ENCODE data around the gene EPN1. TPM values are rescaled to one million over a fixed set of nuclear protein-coding genes. Genes with fewer than 3 reads are reported as not detected.

Gene EPN1
- total and polyA plus RNA-seq, 2 of the 8 experiments (the other 6 are each of a cell fraction or from before 2014, with no cell fraction given) = 49.6 to 200 TPM

DNA sequence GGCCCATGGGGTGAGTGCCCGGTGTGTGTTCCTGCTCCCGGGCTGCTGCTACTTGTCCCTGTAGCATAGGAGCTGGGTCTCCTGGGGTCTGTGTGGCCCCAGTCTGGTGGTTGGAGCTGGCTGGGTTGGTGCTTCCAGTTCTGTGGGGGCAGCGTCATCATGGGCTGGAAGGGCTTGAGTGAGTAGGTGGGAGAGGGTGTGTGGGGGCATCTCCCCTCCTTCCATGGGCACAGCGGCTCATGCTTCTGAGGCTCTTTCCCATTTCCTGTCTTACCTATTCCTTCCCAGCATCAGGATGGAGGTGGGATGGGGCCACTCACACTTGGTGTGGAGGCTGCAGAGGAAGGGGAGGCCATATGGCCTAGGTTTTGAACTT is 8.0 kb upstream of the EPN1 start:
- no peak overlapping the region for H4K8ac ChIP-seq (ENCODE audit: extremely low read depth, insufficient read depth, low read length)
- H3K79me1 ChIP-seq (ENCODE audit: low read depth, low read length) = peaks cover 15% of the 10 kb centered on the region
- FAIRE-seq = no peak
- H3K4ac ChIP-seq (replicated peaks; ENCODE audit: insufficient read length, low read depth, low read length) = no peak overlapping the region
- H4K5ac ChIP-seq (ENCODE audit: insufficient read length, low read depth, low read length) = no peak overlapping the region
- H2BK12ac ChIP-seq (ENCODE audit: low read depth, low read length) = no peak overlapping the region
- no peak for DNase-seq (ENCODE audit: low read depth in 1 of 2, low spot score in 2 of 2)
- H3K18ac ChIP-seq (ENCODE audit: extremely low read depth, low read length) = no peak overlapping the region
- H3K4me2 ChIP-seq (ENCODE audit: insufficient read depth in 1 of 2, low read depth in 2 of 2, low read length in 2 of 2) = no peak overlapping the region
- H2AFZ ChIP-seq (ENCODE audit: low read length) = no peak overlapping the region
- ChIA-PET POLR2A (ENCODE audit: partially characterized antibody) (interaction anchor here (1.0 to 7.1 kb wide), 4 partner anchors 9 to 27 kb away, joined by 3 to 75 read pairs (median 4); no protein-coding TSS in a partner anchor), CTCF (ENCODE audit: partially characterized antibody) (interaction anchor here (1.1 kb wide), 1 partner anchor 14 kb away, joined by 3 read pairs; no protein-coding TSS in a partner anchor)
- H4K91ac ChIP-seq (replicated peaks; ENCODE audit: insufficient read length, low read length) = no peak overlapping the region
- no peak overlapping the region for H3K23ac ChIP-seq (ENCODE audit: insufficient read length)
- H2BK20ac ChIP-seq (ENCODE audit: low read length) = no peak overlapping the region
- no peak overlapping the region for H3K27ac ChIP-seq (ENCODE audit: low read depth, low read length)
- H3K27me3 ChIP-seq (replicated peaks in 1 of 4; ENCODE audit: control insufficient read depth in 3 of 4, extremely low read depth in 1 of 4, insufficient read depth in 3 of 4, low read length in 3 of 4) = no peaks in the 10 kb centered on the region
- H3K79me2 ChIP-seq (ENCODE audit: control insufficient read depth in 1 of 2, insufficient read depth in 2 of 2, low read length in 2 of 2) = peaks cover 7 to 70% of the 10 kb centered on the region in 2 experiments; a peak in 3 of 4 replicates
- no peak overlapping the region for H3K9ac ChIP-seq (replicated peaks in 1 of 4; ENCODE audit: extremely low read depth in 1 of 4, low read depth in 3 of 4, low read length in 3 of 4)
- peaks cover 43 to 56% of the 10 kb centered on the region in 2 experiments for H4K20me1 ChIP-seq (replicated peaks in 1 of 2; ENCODE audit: control insufficient read depth in 1 of 2, insufficient read depth in 2 of 2, low read length in 2 of 2)
- no peak overlapping the region for H2BK15ac ChIP-seq (ENCODE audit: low read length)
- WGBS, 2 experiments (ENCODE audit: extremely low coverage in 1 of 2, insufficient coverage in 1 of 2, insufficient read length in 1 of 2, insufficient replicate concordance in 2 of 2, low coverage in 1 of 2, low lambda C conversion rate in 2 of 2, missing lambda C conversion rate in 1 of 2) = 98% methylated on average over 4 of the region's 4 CpGs; no CpG with 5 or more reads in 1 of the 2 experiments
- H3K9me3 ChIP-seq (ENCODE audit: insufficient read depth in 2 of 2, low read depth in 1 of 2, low read length in 1 of 2) = no peaks in the 10 kb centered on the region
- H3K23me2 ChIP-seq (ENCODE audit: low read depth, low read length) = no peaks in the 10 kb centered on the region
- H3K4me1 ChIP-seq (replicated peaks in 1 of 4; ENCODE audit: control insufficient read depth in 3 of 4, insufficient read depth in 4 of 4, low read length in 3 of 4) = peaks cover 0 to 5% (median 2%) of the 10 kb centered on the region in 4 experiments; a peak in 5 of 7 replicates
- H2BK5ac ChIP-seq (ENCODE audit: low read depth, low read length) = no peak overlapping the region
- no peak overlapping the region for H3K14ac ChIP-seq (ENCODE audit: insufficient read length)
- no peak overlapping the region for H2AK5ac ChIP-seq (ENCODE audit: low read depth, low read length)
- H3K56ac ChIP-seq (replicated peaks; ENCODE audit: insufficient read length, low read depth, low read length) = no peak overlapping the region
- H2BK120ac ChIP-seq (replicated peaks; ENCODE audit: low read depth, low read length) = no peak overlapping the region
- H3K4me3 ChIP-seq (ENCODE audit: extremely low read depth in 1 of 4, insufficient read depth in 2 of 4, low read depth in 3 of 4, low read length in 4 of 4) = no peak overlapping the region
- H3K36me3 ChIP-seq (ENCODE audit: control insufficient read depth in 2 of 4, insufficient read depth in 4 of 4, low read length in 3 of 4) = peaks cover 54 to 71% (median 63%) of the 10 kb centered on the region in 4 experiments
- TF ChIP-seq CHD1 (IDR thresholded peaks at IDR 0.05; ENCODE audit: low read depth, low read length) (no peak), SP4 (IDR thresholded peaks at IDR 0.05; ENCODE audit: low read length) (no peak), SAP30 (IDR thresholded peaks at IDR 0.05; ENCODE audit: insufficient read depth, insufficient replicate concordance, low read length) (no peak), TEAD4 (IDR thresholded peaks at IDR 0.05; ENCODE audit: low read depth, low read length) (no peak), CTBP2 (IDR thresholded peaks at IDR 0.05; ENCODE audit: borderline replicate concordance, insufficient read depth, insufficient read length, low read length) (no peak), POU5F1 (IDR thresholded peaks at IDR 0.05; ENCODE audit: low read depth, low read length) (no peak), RBBP5 (IDR thresholded peaks at IDR 0.05; ENCODE audit: borderline replicate concordance, low read depth, low read length) (no peak)
- TF ChIP-seq, protein P1, sequence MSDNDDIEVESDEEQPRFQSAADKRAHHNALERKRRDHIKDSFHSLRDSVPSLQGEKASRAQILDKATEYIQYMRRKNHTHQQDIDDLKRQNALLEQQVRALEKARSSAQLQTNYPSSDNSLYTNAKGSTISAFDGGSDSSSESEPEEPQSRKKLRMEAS (IDR thresholded peaks at IDR 0.05) = no peak

Data from H1 (cell line).